ENCODE results near the gene OAS3. TPM values are rescaled to one million over a fixed set of nuclear protein-coding genes. Genes with fewer than 3 reads are reported as not detected.

The OAS3 gene
- total RNA-seq, 1 experiment from 2014 or later, result 159 TPM

GRCh38 chr12:112929715-112930114, 8.6 kb upstream of the OAS3 start:
- H3K4me3 Mint-ChIP-seq (ENCODE audit: low read depth, unreplicated experiment), result no peak overlapping the region
- peaks cover 3% of the 10 kb centered on the region for H3K9me3 Mint-ChIP-seq (ENCODE audit: low read depth, unreplicated experiment)
- CTCF ChIA-PET, result no interaction called here
- H3K36me3 Mint-ChIP-seq (ENCODE audit: insufficient read depth, unreplicated experiment), result peaks cover 14% of the 10 kb centered on the region
- BruUV-seq (replicated peaks), result no TSS peak
- H3K4me1 Mint-ChIP-seq (ENCODE audit: low read depth, unreplicated experiment), result peaks cover 38% of the 10 kb centered on the region
- peak overlapping the region; percentile 48 for H3K27ac Mint-ChIP-seq (ENCODE audit: unreplicated experiment)
- no peak for DNase-seq
- intact Hi-C loops (cut with micrococcal nuclease; ENCODE audit: unreplicated experiment), result no loop called here
- TF ChIP-seq CTCF (IDR thresholded peaks at IDR 0.05; ENCODE audit: unreplicated experiment), result no peak
- H3K27me3 Mint-ChIP-seq (ENCODE audit: unreplicated experiment), result no peaks in the 10 kb centered on the region

DNA sequence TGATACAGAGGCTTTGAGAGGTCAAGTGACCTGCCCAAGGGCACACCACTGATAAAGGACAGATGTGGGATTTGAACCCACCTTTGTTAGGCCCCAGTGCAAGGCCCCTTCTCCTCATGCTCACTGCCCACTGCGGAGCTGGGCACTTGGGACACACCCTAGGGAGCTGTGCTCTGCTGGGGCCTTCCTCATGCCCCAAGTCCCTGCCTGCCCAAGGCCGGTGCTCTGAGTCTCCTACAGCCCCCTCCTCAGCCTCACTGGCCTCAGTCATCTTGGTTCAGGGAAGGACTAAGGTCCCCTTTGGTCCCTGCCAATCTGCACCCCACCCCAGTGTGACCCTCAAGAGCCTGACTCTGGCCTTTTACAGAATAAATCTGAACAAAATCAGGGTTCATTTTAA, 7.9 kb upstream of the OAS3 start:
- Mint-ChIP-seq H3K4me3 (ENCODE audit: low read depth, unreplicated experiment) (no peak overlapping the region), H3K4me1 (ENCODE audit: low read depth, unreplicated experiment) (peaks cover 32% of the 10 kb centered on the region), H3K36me3 (ENCODE audit: insufficient read depth, unreplicated experiment) (peaks cover 7% of the 10 kb centered on the region), H3K27ac (ENCODE audit: unreplicated experiment) (no peak overlapping the region), H3K27me3 (ENCODE audit: unreplicated experiment) (no peaks in the 10 kb centered on the region), H3K9me3 (ENCODE audit: low read depth, unreplicated experiment) (peaks cover 3% of the 10 kb centered on the region)
- DNase-seq, result no peak
- intact Hi-C loops (cut with micrococcal nuclease; ENCODE audit: unreplicated experiment), result no loop called here
- CTCF ChIA-PET, result no interaction called here
- BruUV-seq (replicated peaks), result no TSS peak
- no peak for TF ChIP-seq CTCF (IDR thresholded peaks at IDR 0.05; ENCODE audit: unreplicated experiment)

GRCh38 chr12:112932485-112933128, 5.7 kb upstream of the OAS3 start:
- CTCF ChIA-PET, result interaction anchor here (1.3 kb wide), 1 partner anchor 16 kb away, joined by 7 read pairs; no protein-coding TSS in a partner anchor
- intact Hi-C loops (cut with micrococcal nuclease; ENCODE audit: unreplicated experiment), result no loop called here
- H3K4me3 Mint-ChIP-seq (ENCODE audit: low read depth, unreplicated experiment), result no peak overlapping the region
- H3K36me3 Mint-ChIP-seq (ENCODE audit: insufficient read depth, unreplicated experiment), result peaks cover 6% of the 10 kb centered on the region
- no peaks in the 10 kb centered on the region for H3K27me3 Mint-ChIP-seq (ENCODE audit: unreplicated experiment)
- no peak for DNase-seq
- H3K27ac Mint-ChIP-seq (ENCODE audit: unreplicated experiment), result no peak overlapping the region
- H3K4me1 Mint-ChIP-seq (ENCODE audit: low read depth, unreplicated experiment), result peaks cover 28% of the 10 kb centered on the region
- H3K9me3 Mint-ChIP-seq (ENCODE audit: low read depth, unreplicated experiment), result peaks cover 3% of the 10 kb centered on the region
- TSS peak; percentile 29 for BruUV-seq (replicated peaks)
- no peak for TF ChIP-seq CTCF (IDR thresholded peaks at IDR 0.05; ENCODE audit: unreplicated experiment)

- CTCF ChIA-PET, result interaction anchor here (1.3 kb wide), 1 partner anchor 16 kb away, joined by 7 read pairs; no protein-coding TSS in a partner anchor
- intact Hi-C loops (cut with micrococcal nuclease; ENCODE audit: unreplicated experiment), result no loop called here
- Mint-ChIP-seq H3K27me3 (ENCODE audit: unreplicated experiment) (no peaks in the 10 kb centered on the region), H3K36me3 (ENCODE audit: insufficient read depth, unreplicated experiment) (peaks cover 10% of the 10 kb centered on the region), H3K4me1 (ENCODE audit: low read depth, unreplicated experiment) (peaks cover 31% of the 10 kb centered on the region), H3K27ac (ENCODE audit: unreplicated experiment) (no peak overlapping the region), H3K4me3 (ENCODE audit: low read depth, unreplicated experiment) (no peak overlapping the region), H3K9me3 (ENCODE audit: low read depth, unreplicated experiment) (peaks cover 3% of the 10 kb centered on the region)
- DNase-seq, result no peak
- BruUV-seq (replicated peaks), result no TSS peak
- TF ChIP-seq CTCF (IDR thresholded peaks at IDR 0.05; ENCODE audit: unreplicated experiment), result no peak
Observed at GRCh38 chr12:112933129-112933505, 5.2 kb upstream of the OAS3 start.
